GM21529 (cell line): ENCODE results near the gene GGT5.
"Not testable (repeated sequence)": the region's sequence is repeated elsewhere in the genome, so short reads cannot be mapped to it uniquely, and the experiment has no call there.

Experiments
- ATAC-seq: cut with Tn5 transposase; IDR thresholded peaks from one replicate; pipeline ENCODE4 v1.9.1; 2021; ENCODE audit not compliant: unreplicated experiment

Gene GGT5

GRCh38 chr22:24263479-24263878 lies 18.6 kb upstream of the GGT5 start:
- not testable (repeated sequence) for ATAC-seq

GRCh38 chr22:24262185-24262749 lies 17.4 kb upstream of the GGT5 start:
- not testable (repeated sequence) for ATAC-seq

GRCh38 chr22:24259459-24259858 lies 14.6 kb upstream of the GGT5 start:
- ATAC-seq: not testable (repeated sequence)

GRCh38 chr22:24256736-24257135 lies 11.9 kb upstream of the GGT5 start:
- ATAC-seq: not testable (repeated sequence)

GRCh38 chr22:24256136-24256535 lies 11.3 kb upstream of the GGT5 start:
- ATAC-seq: not testable (repeated sequence)

- ATAC-seq: not testable (repeated sequence)
Measured at GRCh38 chr22:24253126-24253525, 8.2 kb upstream of the GGT5 start.

- not testable (repeated sequence) for ATAC-seq
Measured at GRCh38 chr22:24251286-24251685, 6.4 kb upstream of the GGT5 start.

GRCh38 chr22:24249413-24249812 lies 4.5 kb upstream of the GGT5 start:
- ATAC-seq: not testable (repeated sequence)

- not testable (repeated sequence) for ATAC-seq
Measured at GRCh38 chr22:24248611-24249010, 3.7 kb upstream of the GGT5 start.

- ATAC-seq: no peak
Measured at GRCh38 chr22:24247564-24248344, 2.9 kb upstream of the GGT5 start.

- ATAC-seq: no peak
Measured at GRCh38 chr22:24247011-24247507, 2.2 kb upstream of the GGT5 start.

GRCh38 chr22:24245584-24246561 lies 991 bp upstream of the GGT5 start:
- ATAC-seq: not testable (repeated sequence)

GRCh38 chr22:24244144-24244787 lies 616 bp downstream of the GGT5 start:
- no peak for ATAC-seq

GRCh38 chr22:24243417-24243816 lies 1.5 kb downstream of the GGT5 start:
- not testable (repeated sequence) for ATAC-seq

- ATAC-seq: not testable (repeated sequence)
Measured at GRCh38 chr22:24240985-24241692, 3.7 kb downstream of the GGT5 start.

GRCh38 chr22:24240381-24240780 lies 4.5 kb downstream of the GGT5 start:
- no peak for ATAC-seq

- not testable (repeated sequence) for ATAC-seq
Measured at GRCh38 chr22:24238101-24238694, 6.7 kb downstream of the GGT5 start.

- no peak for ATAC-seq
Measured at GRCh38 chr22:24236656-24237055, 8.2 kb downstream of the GGT5 start.

GRCh38 chr22:24235315-24235714 lies 9.6 kb downstream of the GGT5 start:
- no peak for ATAC-seq

- no peak for ATAC-seq
Measured at GRCh38 chr22:24233816-24234215, 11.1 kb downstream of the GGT5 start.
